IgD-negative memory B cell (primary cell): ENCODE measurements around the gene ZNF277. TPM values are rescaled to one million over a fixed set of nuclear protein-coding genes. Genes with fewer than 3 reads are reported as not detected.

Experiments used
- H3K27ac Mint-ChIP-seq, 3 donors: one replicate each; pipeline ENCODE4 v1.8.0; 2020 to 2022; ENCODE audit warnings: mild to moderate bottlenecking in 3 of 3, mixed read lengths in 3 of 3, moderate library complexity in 1 of 3
- H3K27me3 Mint-ChIP-seq: one replicate; pipeline ENCODE4 v1.8.0; 2021; ENCODE audit warnings: mixed read lengths
- H3K36me3 Mint-ChIP-seq: one replicate; pipeline ENCODE4 v1.8.0; 2020; ENCODE audit warnings: mild to moderate bottlenecking, mixed read lengths
- H3K4me1 Mint-ChIP-seq, 3 donors: one replicate each; pipeline ENCODE4 v1.8.0; 2020 to 2022; ENCODE audit warnings: mixed read lengths in 3 of 3, mild to moderate bottlenecking in 1 of 3
- H3K4me3 Mint-ChIP-seq, 4 donors: one replicate each; pipeline ENCODE4 v1.8.0; 2020 to 2022; ENCODE audit warnings: mild to moderate bottlenecking in 4 of 4, mixed read lengths in 4 of 4, moderate library complexity in 3 of 4
- H3K9me3 Mint-ChIP-seq, 3 donors: one replicate each; pipeline ENCODE4 v1.8.0; 2020 to 2021; ENCODE audit warnings: mixed read lengths in 3 of 3, mild to moderate bottlenecking in 1 of 3
- polyA plus RNA-seq: library from polyadenylated mRNA; unstranded; fragments of 300-500 nt; fragmentation: Illumina TruSeq; gene quantifications from one replicate; pipeline ENCODE4 v1.2.3, GENCODE V29; 2021

The ZNF277 gene
- polyA plus RNA-seq, 1 donor from 2014 or later = 16.5 TPM

DNA sequence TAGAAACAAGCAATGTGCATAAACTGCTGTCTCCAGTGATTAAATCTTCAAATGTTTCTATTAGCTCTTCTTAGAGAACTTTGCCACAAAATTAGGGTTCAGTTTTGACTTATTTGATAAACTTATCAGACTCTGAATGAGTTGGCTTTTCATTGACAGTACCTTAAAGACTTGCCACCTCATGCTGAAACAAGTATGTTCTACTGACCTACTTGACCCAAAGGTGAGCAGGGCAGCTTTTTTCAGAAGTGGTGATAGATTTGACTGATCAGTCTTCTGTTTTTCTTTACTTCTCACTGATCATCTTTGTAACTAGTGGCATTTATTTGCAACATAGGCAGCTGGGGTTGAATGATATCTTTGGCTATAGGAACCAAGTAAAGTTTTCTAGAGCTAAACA lies 7.8 kb downstream of the ZNF277 start:
- Mint-ChIP-seq H3K27me3 (no peaks in the 10 kb centered on the region), H3K27ac (no peak overlapping the region), H3K36me3 (peaks cover 12% of the 10 kb centered on the region), H3K9me3 (no peaks in the 10 kb centered on the region), H3K4me1 (peaks cover 9 to 24% (median 19%) of the 10 kb centered on the region in 3 donors), H3K4me3 (no peak overlapping the region)

GRCh38 chr7:112214883-112215282 lies 8.4 kb downstream of the ZNF277 start:
- Mint-ChIP-seq H3K27me3 (no peaks in the 10 kb centered on the region), H3K9me3 (no peaks in the 10 kb centered on the region), H3K4me1 (peaks cover 9 to 22% (median 19%) of the 10 kb centered on the region in 3 donors), H3K27ac (no peak overlapping the region), H3K4me3 (no peak overlapping the region), H3K36me3 (peaks cover 12% of the 10 kb centered on the region)

- Mint-ChIP-seq H3K27ac (no peak overlapping the region), H3K27me3 (no peaks in the 10 kb centered on the region), H3K4me3 (no peak overlapping the region), H3K9me3 (no peaks in the 10 kb centered on the region), H3K4me1 (peaks cover 9 to 24% (median 18%) of the 10 kb centered on the region in 3 donors), H3K36me3 (peaks cover 16% of the 10 kb centered on the region)
These were observed 9.3 kb downstream of the ZNF277 start for GRCh38 chr7:112215787-112216186.

GRCh38 chr7:112220877-112221434 lies 14.5 kb downstream of the ZNF277 start:
- no peaks in the 10 kb centered on the region for H3K9me3 Mint-ChIP-seq
- H3K27me3 Mint-ChIP-seq = no peaks in the 10 kb centered on the region
- H3K27ac Mint-ChIP-seq = no peak overlapping the region
- peaks cover 9 to 26% (median 19%) of the 10 kb centered on the region in 3 donors for H3K4me1 Mint-ChIP-seq
- peaks cover 22% of the 10 kb centered on the region for H3K36me3 Mint-ChIP-seq
- H3K4me3 Mint-ChIP-seq = peak overlapping the region in 1 of 4 donors; percentile 65

- Mint-ChIP-seq H3K27ac (no peak overlapping the region), H3K4me3 (no peak overlapping the region)
These were observed 16.8 kb downstream of the ZNF277 start for GRCh38 chr7:112223310-112223709.

DNA sequence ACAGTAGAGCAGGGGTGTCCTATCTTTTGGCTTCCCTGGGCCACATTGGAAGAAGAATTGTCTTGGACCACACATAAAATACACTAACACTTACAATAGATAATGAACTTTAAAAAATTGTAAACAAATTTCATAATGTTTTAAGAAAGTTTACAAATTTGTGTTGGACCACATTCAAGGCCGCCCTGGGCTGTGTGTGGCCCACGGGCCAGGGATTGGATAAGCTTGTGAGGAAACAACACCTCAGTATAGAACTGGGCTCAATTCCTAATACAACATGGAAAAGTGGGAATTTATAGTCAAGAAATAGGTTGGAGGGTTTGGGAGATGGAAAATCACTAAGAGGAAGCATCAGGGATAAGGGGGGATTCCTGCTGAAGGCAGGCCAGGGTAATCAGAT lies 17.7 kb downstream of the ZNF277 start:
- no peak overlapping the region for H3K4me3 Mint-ChIP-seq
- no peak overlapping the region for H3K27ac Mint-ChIP-seq
- H3K9me3 Mint-ChIP-seq = no peaks in the 10 kb centered on the region
- H3K36me3 Mint-ChIP-seq = peaks cover 10% of the 10 kb centered on the region
- H3K4me1 Mint-ChIP-seq = peaks cover 12 to 20% (median 18%) of the 10 kb centered on the region in 3 donors
- no peaks in the 10 kb centered on the region for H3K27me3 Mint-ChIP-seq

More at GRCh38 chr7:112223310-112223709, 16.8 kb downstream of the ZNF277 start:
- Mint-ChIP-seq H3K9me3 (no peaks in the 10 kb centered on the region), H3K27me3 (no peaks in the 10 kb centered on the region), H3K4me1 (peaks cover 4 to 20% (median 19%) of the 10 kb centered on the region in 3 donors), H3K36me3 (peaks cover 14% of the 10 kb centered on the region)

DNA sequence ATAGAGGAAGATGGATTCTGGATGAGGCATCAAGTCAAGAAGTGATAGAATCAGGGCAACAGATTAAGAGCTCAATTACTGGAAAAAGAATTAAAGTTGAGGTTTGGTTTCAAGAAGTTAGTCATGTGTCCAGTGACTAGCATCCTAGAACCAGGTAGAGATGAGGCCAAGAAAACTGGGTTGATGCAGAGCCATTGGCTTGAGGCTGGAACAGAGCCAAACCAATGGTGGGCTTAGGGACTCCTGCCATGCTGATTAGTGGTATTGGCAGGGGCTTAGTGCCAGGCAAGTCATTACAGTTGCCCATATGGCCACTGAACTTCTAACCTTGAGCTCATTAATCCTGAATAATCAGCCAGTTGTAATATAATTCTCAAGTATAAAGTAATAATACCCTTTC lies 18.5 kb downstream of the ZNF277 start:
- H3K27ac Mint-ChIP-seq = no peak overlapping the region
- no peak overlapping the region for H3K4me3 Mint-ChIP-seq
- H3K36me3 Mint-ChIP-seq = peaks cover 10% of the 10 kb centered on the region
- H3K4me1 Mint-ChIP-seq = peaks cover 12 to 20% (median 19%) of the 10 kb centered on the region in 3 donors
- no peaks in the 10 kb centered on the region for H3K27me3 Mint-ChIP-seq
- H3K9me3 Mint-ChIP-seq = no peaks in the 10 kb centered on the region

- H3K27ac Mint-ChIP-seq = no peak overlapping the region
- H3K4me1 Mint-ChIP-seq = peaks cover 11 to 18% (median 18%) of the 10 kb centered on the region in 3 donors
- no peaks in the 10 kb centered on the region for H3K27me3 Mint-ChIP-seq
These were observed 20.3 kb downstream of the ZNF277 start for GRCh38 chr7:112226701-112227276.

DNA sequence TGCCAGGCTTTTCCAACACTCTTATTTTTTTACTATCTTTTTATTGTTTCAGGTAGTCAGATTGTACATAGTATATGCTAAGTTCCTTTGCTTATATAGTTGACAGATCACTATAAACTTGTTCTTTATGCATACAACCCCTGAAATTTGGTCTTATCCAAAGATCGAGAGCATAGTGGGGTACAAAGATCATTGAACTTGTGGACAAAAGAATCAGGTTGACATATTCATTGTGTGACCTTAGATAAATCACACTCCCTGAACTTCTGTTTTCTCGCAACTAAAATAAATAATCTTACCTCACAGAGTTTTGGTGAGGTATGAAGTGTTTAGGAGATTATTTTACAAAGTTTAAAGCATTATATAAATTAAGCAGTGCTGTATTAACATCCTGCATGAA lies 22.1 kb downstream of the ZNF277 start:
- Mint-ChIP-seq H3K27ac (no peak overlapping the region), H3K9me3 (no peaks in the 10 kb centered on the region), H3K4me1 (peaks cover 11 to 13% (median 12%) of the 10 kb centered on the region in 3 donors), H3K4me3 (no peak overlapping the region), H3K27me3 (no peaks in the 10 kb centered on the region), H3K36me3 (peaks cover 9% of the 10 kb centered on the region)

More at GRCh38 chr7:112226701-112227276, 20.3 kb downstream of the ZNF277 start:
- no peaks in the 10 kb centered on the region for H3K9me3 Mint-ChIP-seq
- no peak overlapping the region for H3K4me3 Mint-ChIP-seq
- H3K36me3 Mint-ChIP-seq = peaks cover 5% of the 10 kb centered on the region

DNA sequence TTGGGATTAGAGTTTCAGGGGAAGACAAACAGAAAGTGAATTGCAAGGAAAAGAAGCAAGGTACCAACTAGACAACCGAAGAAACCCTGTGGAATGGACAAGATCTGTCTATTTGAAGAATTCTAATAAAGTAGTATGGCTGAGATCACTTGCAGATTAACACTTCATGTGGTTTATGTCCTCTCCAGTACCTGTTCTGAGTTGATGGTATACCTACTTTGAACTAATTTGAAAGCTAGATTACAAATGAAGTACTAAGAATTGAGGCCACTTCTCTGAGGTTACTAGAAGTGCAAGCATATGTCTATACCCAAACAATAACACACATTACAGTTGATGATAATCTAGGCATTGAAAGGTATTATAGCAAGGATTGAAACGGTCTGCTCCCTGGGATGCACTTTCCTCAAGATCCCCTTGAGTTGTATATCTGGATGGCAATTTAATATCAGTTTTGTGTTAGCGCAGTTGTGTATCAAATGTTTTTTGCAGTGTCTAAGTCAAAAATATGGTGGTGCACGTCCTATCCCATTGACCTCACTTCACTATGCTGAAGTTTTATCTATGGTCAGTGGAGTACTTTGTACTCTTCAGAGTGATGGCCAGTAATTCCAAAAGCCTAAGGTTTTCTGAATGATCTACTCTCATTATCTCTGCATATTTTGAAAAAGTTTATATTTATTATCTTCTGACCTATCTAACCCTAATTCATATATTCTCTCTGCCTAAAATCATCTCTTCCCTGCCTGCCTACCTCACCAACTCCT lies 25.9 kb downstream of the ZNF277 start:
- peaks cover 6% of the 10 kb centered on the region for H3K36me3 Mint-ChIP-seq

DNA sequence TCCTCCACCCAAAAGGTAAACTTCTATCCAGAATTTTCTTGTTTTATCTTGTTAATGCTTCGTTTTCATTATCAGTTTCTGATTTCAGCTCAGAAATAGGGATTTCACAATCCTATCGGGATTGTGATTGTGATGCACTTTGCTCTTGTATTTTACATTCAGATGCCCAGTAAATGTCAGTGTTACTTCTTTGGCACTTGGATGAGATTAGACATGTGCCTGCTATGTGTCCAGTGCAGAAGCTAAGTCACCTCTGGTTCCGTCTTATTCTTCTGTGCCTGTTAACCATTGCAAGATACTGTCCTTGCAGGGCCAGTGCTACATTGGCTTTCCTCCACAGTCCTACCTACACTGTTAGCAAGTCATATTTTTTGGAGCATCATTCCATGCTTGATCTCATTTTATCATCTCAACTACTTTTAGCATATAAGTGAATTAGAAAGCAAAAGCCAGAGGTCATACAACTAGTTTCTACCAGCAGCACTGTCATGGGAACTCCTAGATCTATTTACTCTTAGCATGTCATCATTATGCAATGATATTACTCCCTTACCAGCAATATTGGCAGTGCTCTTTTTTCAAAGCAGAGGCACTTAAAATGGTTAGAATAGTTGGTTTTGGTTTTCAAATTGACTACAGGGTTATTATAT lies 26.7 kb downstream of the ZNF277 start:
- peaks cover 1 to 13% (median 7%) of the 10 kb centered on the region in 3 donors for H3K4me1 Mint-ChIP-seq
- H3K27ac Mint-ChIP-seq = no peak overlapping the region
- H3K27me3 Mint-ChIP-seq = no peaks in the 10 kb centered on the region
- H3K4me3 Mint-ChIP-seq = no peak overlapping the region
- peaks cover 10% of the 10 kb centered on the region for H3K36me3 Mint-ChIP-seq
- peaks cover 0 to 3% (median 0%) of the 10 kb centered on the region in 3 donors for H3K9me3 Mint-ChIP-seq

More for the DNA sequence above, 25.9 kb downstream of the ZNF277 start:
- H3K4me3 Mint-ChIP-seq = no peak overlapping the region
- no peak overlapping the region for H3K27ac Mint-ChIP-seq
- H3K4me1 Mint-ChIP-seq = peaks cover 3 to 13% (median 7%) of the 10 kb centered on the region in 3 donors
- peaks cover 0 to 3% (median 0%) of the 10 kb centered on the region in 3 donors for H3K9me3 Mint-ChIP-seq
- H3K27me3 Mint-ChIP-seq = no peaks in the 10 kb centered on the region

DNA sequence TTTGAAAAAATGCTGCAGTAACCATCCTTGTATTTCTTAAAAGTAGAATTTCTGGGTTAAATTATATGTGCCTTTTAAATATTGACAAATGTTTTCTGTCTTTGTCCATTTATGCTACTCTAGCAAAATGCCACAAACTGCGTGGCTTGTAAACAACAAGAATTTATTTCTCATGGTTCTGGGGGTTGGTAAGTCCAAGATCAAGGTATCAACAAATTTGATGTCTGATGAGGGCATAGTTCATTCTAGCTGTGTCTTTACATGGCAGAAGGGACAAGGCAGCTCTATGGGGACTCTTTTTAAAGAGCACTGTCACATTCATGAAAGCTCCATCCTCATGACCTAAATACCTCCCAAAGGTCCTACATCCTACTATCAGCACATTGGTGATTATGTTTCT lies 27.7 kb downstream of the ZNF277 start:
- no peak overlapping the region for H3K4me3 Mint-ChIP-seq
- no peak overlapping the region for H3K27ac Mint-ChIP-seq
- no peaks in the 10 kb centered on the region for H3K27me3 Mint-ChIP-seq
- H3K36me3 Mint-ChIP-seq = peaks cover 13% of the 10 kb centered on the region
- peaks cover 0 to 3% (median 0%) of the 10 kb centered on the region in 3 donors for H3K9me3 Mint-ChIP-seq
- peaks cover 0 to 5% (median 4%) of the 10 kb centered on the region in 3 donors for H3K4me1 Mint-ChIP-seq

GRCh38 chr7:112236597-112236996 lies 30.1 kb downstream of the ZNF277 start:
- peaks cover 0 to 5% (median 2%) of the 10 kb centered on the region in 3 donors for H3K4me1 Mint-ChIP-seq
- H3K36me3 Mint-ChIP-seq = peaks cover 17% of the 10 kb centered on the region
- no peak overlapping the region for H3K27ac Mint-ChIP-seq
- H3K27me3 Mint-ChIP-seq = no peaks in the 10 kb centered on the region
- H3K4me3 Mint-ChIP-seq = no peak overlapping the region
- peaks cover 1 to 3% (median 2%) of the 10 kb centered on the region in 3 donors for H3K9me3 Mint-ChIP-seq

DNA sequence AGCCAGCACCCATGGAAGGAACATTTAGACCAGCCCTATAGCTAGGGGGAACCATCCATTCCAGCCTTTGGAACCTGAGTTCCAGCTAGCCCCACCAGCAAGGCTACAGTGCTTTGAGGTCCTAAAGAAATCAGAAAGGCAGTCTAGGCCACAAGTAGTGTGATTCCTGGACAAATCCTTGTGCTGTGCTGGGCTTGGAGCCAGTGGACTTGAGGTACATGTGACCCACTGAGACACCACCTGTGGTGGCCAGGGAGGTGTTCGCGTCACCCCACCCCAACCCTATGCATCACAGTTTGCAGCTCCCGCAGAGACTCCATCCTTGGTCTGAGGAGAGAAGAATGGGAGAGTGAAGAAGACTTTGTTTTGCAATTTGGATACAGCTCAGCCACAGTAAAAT lies 31.8 kb downstream of the ZNF277 start:
- H3K27me3 Mint-ChIP-seq = no peaks in the 10 kb centered on the region
- no peak overlapping the region for H3K4me3 Mint-ChIP-seq

More for the DNA sequence above, 31.8 kb downstream of the ZNF277 start:
- peaks cover 0 to under 1% (median 0%) of the 10 kb centered on the region in 3 donors for H3K4me1 Mint-ChIP-seq
- H3K27ac Mint-ChIP-seq = no peak overlapping the region
- H3K9me3 Mint-ChIP-seq = peaks cover 1 to 3% (median 2%) of the 10 kb centered on the region in 3 donors
- peaks cover 14% of the 10 kb centered on the region for H3K36me3 Mint-ChIP-seq
